ENCODE results near the gene SPINK7.

The SPINK7 gene

GRCh38 chr5:148343603-148344487 lies 31.6 kb downstream of the SPINK7 start:
- peak; percentile 84 for DNase-seq

- DNase-seq: no peak
Observed at GRCh38 chr5:148347706-148348105, 35.5 kb downstream of the SPINK7 start.

GRCh38 chr5:148352696-148353095 lies 40.5 kb downstream of the SPINK7 start:
- DNase-seq: no peak

GRCh38 chr5:148353634-148354033 lies 41.4 kb downstream of the SPINK7 start:
- no peak for DNase-seq

- no peak for DNase-seq
Observed at GRCh38 chr5:148364343-148364742, 52.1 kb downstream of the SPINK7 start.
